Activated T-cell treated with anti-CD3 and anti-CD28 coated beads, Interleukin-2, amount 50 U/mL, for 24 hours (primary cell): ENCODE data around the gene SLC5A6.

Experiments
- DNase-seq: peaks from one replicate; pipeline ENCODE4 v3.0.0-alpha.2; 2020
- H3K27ac Mint-ChIP-seq: 2 replicates; pipeline ENCODE4 v1.8.0; 2020; ENCODE audit warnings: mild to moderate bottlenecking, mixed read lengths
- H3K27me3 Mint-ChIP-seq: 2 replicates; pipeline ENCODE4 v1.8.0; 2020; ENCODE audit warnings: mixed read lengths
- H3K36me3 Mint-ChIP-seq: 2 replicates; pipeline ENCODE4 v1.8.0; 2020; ENCODE audit warnings: low read depth, mixed read lengths
- H3K4me1 Mint-ChIP-seq: 2 replicates; pipeline ENCODE4 v1.8.0; 2020; ENCODE audit warnings: low read depth, mixed read lengths
- H3K4me3 Mint-ChIP-seq: 2 replicates; pipeline ENCODE4 v1.8.0; 2020; ENCODE audit warnings: mild to moderate bottlenecking, moderate library complexity, mixed read lengths
- H3K9me3 Mint-ChIP-seq: 2 replicates; pipeline ENCODE4 v1.8.0; 2020; ENCODE audit warnings: mixed read lengths

SLC5A6 gene

DNA sequence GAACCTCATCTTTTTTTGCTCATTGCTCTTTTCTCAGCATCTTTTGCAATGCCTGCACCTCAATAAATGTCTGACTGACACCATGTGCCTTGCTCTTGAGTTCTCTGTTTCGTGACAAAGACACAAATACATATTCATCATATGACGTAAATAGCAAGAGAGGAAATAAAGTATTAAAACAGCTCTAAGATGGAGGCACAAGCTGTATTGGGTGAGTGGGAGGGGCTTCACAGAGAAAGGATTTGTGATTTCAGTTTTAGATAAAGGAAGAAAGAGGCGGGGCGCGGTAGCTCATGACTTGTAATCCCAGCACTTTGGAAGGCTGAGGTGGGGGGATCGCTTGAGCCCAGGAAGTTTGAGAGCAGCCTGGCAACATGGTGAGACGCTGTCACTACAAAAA is 8.0 kb upstream of the SLC5A6 start:
- Mint-ChIP-seq H3K4me3 (peak overlapping the region; percentile 15), H3K9me3 (no peaks in the 10 kb centered on the region), H3K36me3 (peaks cover 97% of the 10 kb centered on the region), H3K27ac (peak overlapping the region; percentile 55), H3K27me3 (no peaks in the 10 kb centered on the region), H3K4me1 (peaks cover 44% of the 10 kb centered on the region)
- DNase-seq: no peak

DNA sequence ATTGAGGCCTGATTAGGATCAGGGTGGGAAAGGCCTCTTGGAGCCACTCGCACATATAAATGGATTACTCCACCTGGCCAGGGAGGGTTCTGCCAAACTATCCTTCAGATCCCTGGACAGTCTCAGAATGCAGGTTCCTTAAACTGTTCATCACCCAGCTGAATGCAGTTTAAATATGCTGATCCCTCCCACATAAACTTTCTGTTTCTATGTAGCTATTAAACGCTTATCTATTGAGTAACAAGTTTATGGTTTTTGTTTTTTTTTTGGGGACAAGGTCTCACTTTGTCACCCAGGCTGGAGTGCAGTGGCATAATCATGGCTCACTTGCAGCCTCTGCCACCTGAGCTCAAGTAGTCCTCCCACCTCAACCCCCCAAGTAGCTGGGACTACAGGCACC is 7.0 kb upstream of the SLC5A6 start:
- H3K9me3 Mint-ChIP-seq: no peaks in the 10 kb centered on the region
- H3K27ac Mint-ChIP-seq: peak overlapping the region; percentile 98
- no peak for DNase-seq
- H3K4me3 Mint-ChIP-seq: peak overlapping the region; percentile 97
- peaks cover 47% of the 10 kb centered on the region for H3K4me1 Mint-ChIP-seq
- H3K27me3 Mint-ChIP-seq: no peaks in the 10 kb centered on the region
- H3K36me3 Mint-ChIP-seq: peaks cover 97% of the 10 kb centered on the region

GRCh38 chr2:27218614-27219013 is 6.5 kb upstream of the SLC5A6 start:
- peaks cover 95% of the 10 kb centered on the region for H3K36me3 Mint-ChIP-seq

GRCh38 chr2:27217173-27218121 is 5.4 kb upstream of the SLC5A6 start, which contains the start of gene CAD:
TSS of gene CAD (plus strand) at chr2:27217369. CDS start at chr2:27217552, 183 bp downstream.
- peak within 1 kb of the TSS; percentile 97 for H3K4me3 Mint-ChIP-seq
- no peaks in the 10 kb centered on the region for H3K9me3 Mint-ChIP-seq
- no peaks in the 10 kb centered on the region for H3K27me3 Mint-ChIP-seq
- DNase-seq: peak; percentile 95
- peaks cover 59% of the 10 kb centered on the region for H3K4me1 Mint-ChIP-seq
- H3K36me3 Mint-ChIP-seq: peaks cover 95% of the 10 kb centered on the region
- peak within 1 kb of the TSS; percentile 98 for H3K27ac Mint-ChIP-seq

More at GRCh38 chr2:27218614-27219013, 6.5 kb upstream of the SLC5A6 start:
- Mint-ChIP-seq H3K4me3 (peak overlapping the region; percentile 97), H3K27me3 (no peaks in the 10 kb centered on the region), H3K4me1 (peaks cover 51% of the 10 kb centered on the region), H3K9me3 (no peaks in the 10 kb centered on the region), H3K27ac (peak overlapping the region; percentile 98)
- DNase-seq: no peak

DNA sequence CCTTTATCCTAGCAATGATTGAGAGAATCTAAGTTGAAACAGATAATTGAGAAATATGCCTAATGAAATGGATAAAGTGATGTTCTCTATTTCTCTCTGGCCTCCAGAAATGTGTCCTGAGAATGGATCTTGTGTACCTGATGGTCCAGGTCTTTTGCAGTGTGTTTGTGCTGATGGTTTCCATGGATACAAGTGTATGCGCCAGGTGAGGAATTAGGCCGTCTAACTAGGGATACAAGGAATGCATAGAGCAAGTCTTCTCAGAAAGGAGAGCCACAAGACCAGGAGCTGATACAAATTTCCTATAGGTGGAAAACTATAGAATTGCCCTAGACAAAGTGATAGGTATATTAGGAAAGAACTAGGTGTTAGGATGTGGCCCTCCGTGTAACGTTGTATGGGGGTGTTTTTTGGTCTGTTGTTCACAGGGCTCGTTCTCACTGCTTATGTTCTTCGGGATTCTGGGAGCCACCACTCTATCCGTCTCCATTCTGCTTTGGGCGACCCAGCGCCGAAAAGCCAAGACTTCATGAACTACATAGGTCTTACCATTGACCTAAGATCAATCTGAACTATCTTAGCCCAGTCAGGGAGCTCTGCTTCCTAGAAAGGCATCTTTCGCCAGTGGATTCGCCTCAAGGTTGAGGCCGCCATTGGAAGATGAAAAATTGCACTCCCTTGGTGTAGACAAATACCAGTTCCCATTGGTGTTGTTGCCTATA is 4.5 kb upstream of the SLC5A6 start:
- Mint-ChIP-seq H3K36me3 (peaks cover 90% of the 10 kb centered on the region), H3K9me3 (no peaks in the 10 kb centered on the region), H3K27ac (peak overlapping the region; percentile 98), H3K4me1 (peaks cover 59% of the 10 kb centered on the region), H3K4me3 (peak overlapping the region; percentile 97), H3K27me3 (no peaks in the 10 kb centered on the region)
- DNase-seq: no peak

DNA sequence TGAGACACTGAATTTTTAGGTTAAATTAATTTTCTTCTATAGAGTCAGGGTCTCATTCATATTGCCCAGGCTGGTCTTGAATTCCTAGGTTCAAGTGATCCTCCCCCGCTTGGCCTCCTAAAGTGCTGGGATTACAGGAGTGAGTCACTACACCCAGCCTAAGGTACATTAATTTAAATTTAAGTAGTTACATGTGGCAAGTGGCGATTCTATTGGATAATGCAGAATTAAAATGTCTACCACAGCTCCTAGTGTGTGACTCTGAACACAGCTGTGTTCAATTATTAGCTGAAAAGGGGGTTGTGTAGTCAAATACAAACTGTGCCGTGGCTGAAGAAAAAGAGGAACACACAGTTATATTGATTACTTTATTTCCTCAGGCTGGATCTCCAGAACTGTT is 2.9 kb upstream of the SLC5A6 start:
- Mint-ChIP-seq H3K36me3 (peaks cover 83% of the 10 kb centered on the region), H3K27ac (no peak overlapping the region), H3K4me1 (peaks cover 55% of the 10 kb centered on the region), H3K27me3 (no peaks in the 10 kb centered on the region), H3K4me3 (no peak overlapping the region), H3K9me3 (no peaks in the 10 kb centered on the region)
- no peak for DNase-seq

DNA sequence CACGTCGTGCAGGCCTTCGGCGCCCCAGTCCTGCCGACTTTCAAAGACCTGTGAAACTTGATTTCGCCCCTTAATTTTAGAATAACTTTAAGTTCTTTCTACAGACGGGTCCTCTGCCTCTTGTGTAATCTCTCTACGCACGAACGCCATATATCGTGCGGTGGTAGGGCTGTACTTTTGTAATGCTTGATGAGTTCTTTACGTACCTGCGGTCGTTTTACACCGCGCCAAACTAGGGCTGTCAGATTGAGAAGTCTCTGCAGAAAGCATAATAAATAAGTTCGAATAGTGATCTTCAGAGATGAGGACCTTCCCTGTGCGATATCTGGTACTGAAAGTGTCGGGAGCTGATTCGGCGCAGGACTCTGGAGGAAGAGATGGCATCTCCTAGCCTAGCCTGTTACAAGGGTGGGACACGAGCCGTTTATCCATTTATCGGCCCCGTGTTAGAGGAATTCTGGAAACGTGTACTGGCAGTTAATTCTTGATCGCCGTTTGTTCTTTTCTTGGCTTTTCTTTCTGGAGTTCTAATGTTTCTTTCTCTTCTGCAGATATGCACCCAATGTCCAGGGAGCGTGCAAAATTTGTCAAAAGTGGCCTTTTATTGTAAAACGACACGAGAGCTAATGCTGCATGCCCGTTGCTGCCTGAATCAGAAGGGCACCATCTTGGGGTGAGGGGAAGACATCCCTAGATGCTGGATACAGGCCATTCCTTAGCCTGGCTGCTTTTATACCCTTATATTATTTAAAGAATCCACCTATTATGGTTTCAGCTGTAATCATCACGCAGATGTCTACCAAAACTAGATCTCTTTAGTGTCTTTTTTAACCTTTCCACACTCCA is 781 bp upstream of the SLC5A6 start:
- DNase-seq: no peak
- Mint-ChIP-seq H3K36me3 (peaks cover 85% of the 10 kb centered on the region), H3K27me3 (no peaks in the 10 kb centered on the region), H3K4me3 (peak overlapping the region; percentile 100), H3K4me1 (peaks cover 55% of the 10 kb centered on the region), H3K27ac (peak overlapping the region; percentile 99), H3K9me3 (no peaks in the 10 kb centered on the region)

DNA sequence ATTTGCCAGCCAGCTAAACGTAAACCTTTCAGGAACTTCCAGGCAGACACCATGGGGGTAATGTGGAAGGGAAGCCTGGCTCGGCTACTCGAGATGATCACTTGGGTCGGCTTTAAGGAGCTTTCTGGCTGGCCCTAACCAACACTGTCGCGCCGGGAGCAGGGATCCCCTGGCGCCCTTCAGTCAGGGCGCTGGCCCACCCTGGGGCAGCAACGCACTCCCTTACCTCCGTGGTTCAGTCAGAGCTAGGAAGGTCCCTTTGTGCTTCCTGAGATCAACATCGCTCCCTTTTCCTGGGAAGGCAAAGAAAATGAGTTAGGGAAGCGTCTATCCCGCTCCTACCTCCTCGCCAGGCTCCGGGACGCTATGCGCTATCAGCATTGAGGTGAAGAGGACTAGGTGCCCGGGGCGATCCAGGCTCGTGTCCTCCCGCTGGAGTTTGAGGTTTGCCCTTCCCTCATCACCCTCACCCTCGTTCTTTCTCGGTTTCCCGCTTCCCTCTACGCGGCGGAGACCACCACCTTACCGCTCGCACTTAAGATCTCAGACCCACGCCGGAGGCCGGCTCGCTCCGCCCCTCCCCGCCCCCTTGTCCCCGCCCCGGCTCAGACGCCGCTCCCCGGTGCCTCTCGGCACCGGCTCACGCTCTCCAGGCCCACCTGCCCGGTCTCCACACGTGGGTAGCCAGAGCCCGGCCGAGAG is 676 bp downstream of the SLC5A6 start:
- Mint-ChIP-seq H3K27ac (peak overlapping the region; percentile 93), H3K4me3 (peak overlapping the region; percentile 100), H3K9me3 (no peaks in the 10 kb centered on the region), H3K27me3 (no peaks in the 10 kb centered on the region), H3K4me1 (peaks cover 47% of the 10 kb centered on the region), H3K36me3 (peaks cover 85% of the 10 kb centered on the region)
- no peak for DNase-seq

DNA sequence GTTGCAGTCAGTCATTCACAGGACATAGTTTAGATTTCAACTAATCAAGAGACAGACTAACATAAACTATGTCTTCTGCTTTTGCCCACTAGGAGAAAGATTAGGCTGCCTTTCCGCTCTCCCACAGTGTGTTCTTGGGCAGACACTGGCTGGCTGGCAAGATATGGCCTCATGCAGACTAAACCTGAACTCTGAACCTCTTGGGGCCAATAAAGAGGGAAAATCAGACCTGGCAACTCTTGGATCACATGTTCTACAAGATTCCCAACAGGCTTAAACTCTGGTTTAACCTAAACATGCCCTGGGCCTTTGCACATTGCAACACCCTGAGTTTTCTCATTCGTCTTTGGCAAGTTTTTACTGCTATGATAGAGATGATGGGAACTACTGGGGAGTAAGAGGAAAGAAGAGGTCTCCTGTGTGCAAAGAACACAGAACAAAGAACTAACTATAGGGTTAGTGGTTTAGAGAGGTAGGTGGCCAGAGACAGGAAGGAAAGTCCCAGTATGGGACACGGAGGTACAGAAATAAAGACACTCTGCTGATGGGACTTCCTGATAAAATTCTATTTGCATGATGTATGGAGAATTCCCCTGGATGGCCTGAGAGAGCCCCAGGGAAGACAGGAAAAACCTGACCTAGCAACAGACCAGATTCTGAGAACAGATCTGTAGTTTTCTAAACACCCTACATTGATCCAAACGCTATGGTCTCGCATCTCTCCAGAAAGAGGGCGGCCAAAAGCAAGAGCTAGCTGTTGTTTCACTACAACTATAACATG is 2.3 kb downstream of the SLC5A6 start:
- DNase-seq: no peak
- H3K27ac Mint-ChIP-seq: peak overlapping the region; percentile 73
- H3K4me1 Mint-ChIP-seq: peaks cover 39% of the 10 kb centered on the region
- no peaks in the 10 kb centered on the region for H3K27me3 Mint-ChIP-seq
- no peaks in the 10 kb centered on the region for H3K9me3 Mint-ChIP-seq
- peaks cover 85% of the 10 kb centered on the region for H3K36me3 Mint-ChIP-seq
- H3K4me3 Mint-ChIP-seq: peak overlapping the region; percentile 67

DNA sequence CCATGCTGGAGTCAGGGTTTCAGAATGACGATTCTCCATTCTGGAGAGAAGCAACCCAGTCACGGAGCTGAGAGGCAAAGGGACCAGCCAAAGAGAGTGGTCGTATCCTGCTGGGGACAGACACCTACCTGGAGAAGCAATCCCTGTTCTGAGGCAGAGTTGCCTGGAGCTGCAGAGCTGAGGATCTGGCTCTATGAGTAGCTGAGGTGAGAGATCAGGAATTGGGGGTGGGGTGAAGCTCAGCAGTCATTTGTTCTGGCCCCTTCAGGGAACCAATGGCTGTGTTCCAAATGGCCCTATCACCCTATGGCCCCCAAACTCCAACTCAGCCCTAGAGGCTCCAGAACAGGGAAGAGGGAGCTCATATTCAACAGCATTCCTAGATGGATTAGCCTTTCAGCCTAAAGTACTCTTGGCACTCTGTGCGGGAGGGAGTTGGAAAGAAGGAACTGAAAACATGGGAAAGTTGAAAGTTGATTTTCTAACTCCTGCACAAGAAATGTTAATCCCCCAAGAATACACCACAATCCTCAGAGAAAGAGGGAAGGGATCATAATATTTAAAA is 3.5 kb downstream of the SLC5A6 start:
- peak overlapping the region; percentile 7 for H3K27ac Mint-ChIP-seq

GRCh38 chr2:27206346-27206745 is 5.7 kb downstream of the SLC5A6 start:
- peaks cover 24% of the 10 kb centered on the region for H3K4me1 Mint-ChIP-seq
- no peak for DNase-seq
- no peaks in the 10 kb centered on the region for H3K27me3 Mint-ChIP-seq
- H3K4me3 Mint-ChIP-seq: no peak overlapping the region
- H3K27ac Mint-ChIP-seq: no peak overlapping the region
- peaks cover 92% of the 10 kb centered on the region for H3K36me3 Mint-ChIP-seq
- H3K9me3 Mint-ChIP-seq: no peaks in the 10 kb centered on the region

More for the DNA sequence above, 3.5 kb downstream of the SLC5A6 start:
- H3K9me3 Mint-ChIP-seq: no peaks in the 10 kb centered on the region
- H3K4me3 Mint-ChIP-seq: no peak overlapping the region
- no peak for DNase-seq
- no peaks in the 10 kb centered on the region for H3K27me3 Mint-ChIP-seq
- peaks cover 33% of the 10 kb centered on the region for H3K4me1 Mint-ChIP-seq
- peaks cover 87% of the 10 kb centered on the region for H3K36me3 Mint-ChIP-seq

DNA sequence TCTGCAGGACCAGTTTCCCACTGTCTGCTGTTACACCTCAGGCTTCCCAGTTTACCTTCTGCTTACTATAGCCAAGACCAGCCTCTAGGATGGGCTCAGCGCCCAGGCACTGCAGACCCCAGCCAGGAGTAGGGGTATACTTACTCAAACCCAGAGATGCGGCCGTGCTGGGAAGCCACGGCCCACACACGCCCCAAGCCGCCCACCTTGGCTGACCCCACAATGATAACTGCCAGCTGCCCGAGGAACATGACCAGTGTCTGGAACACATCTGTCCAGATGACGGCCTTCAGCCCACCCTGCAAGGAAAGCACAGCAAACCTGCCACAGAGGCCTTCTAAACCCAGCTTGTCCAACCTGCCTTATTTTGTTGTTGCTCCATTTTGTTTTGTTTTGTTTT is 6.9 kb downstream of the SLC5A6 start:
- H3K27ac Mint-ChIP-seq: no peak overlapping the region
- H3K27me3 Mint-ChIP-seq: no peaks in the 10 kb centered on the region
- no peak for DNase-seq
- no peaks in the 10 kb centered on the region for H3K9me3 Mint-ChIP-seq
- H3K4me3 Mint-ChIP-seq: no peak overlapping the region
- H3K36me3 Mint-ChIP-seq: peaks cover 98% of the 10 kb centered on the region
- peaks cover 20% of the 10 kb centered on the region for H3K4me1 Mint-ChIP-seq

DNA sequence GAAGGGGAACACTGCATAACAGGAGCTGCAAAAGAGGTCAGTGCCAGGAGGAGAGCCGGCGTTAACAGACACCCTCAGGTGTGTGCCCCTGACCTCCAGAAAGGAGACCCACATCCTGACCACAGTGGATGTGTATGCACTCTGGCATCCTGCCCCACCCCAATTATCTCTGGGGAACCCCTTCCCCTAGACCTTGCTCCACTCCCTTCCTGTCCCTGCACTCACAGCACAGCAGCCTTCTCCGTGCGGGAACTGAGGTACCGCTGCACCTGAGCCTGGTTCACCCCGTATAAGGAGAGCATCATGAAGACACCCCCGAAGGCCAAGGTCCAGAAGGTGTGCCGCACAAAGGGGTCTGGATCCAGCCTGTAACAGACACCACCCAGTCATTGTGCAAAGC is 7.5 kb downstream of the SLC5A6 start:
- H3K9me3 Mint-ChIP-seq: no peaks in the 10 kb centered on the region
- no peak for DNase-seq
- no peak overlapping the region for H3K4me3 Mint-ChIP-seq
- no peaks in the 10 kb centered on the region for H3K27me3 Mint-ChIP-seq
- peaks cover 14% of the 10 kb centered on the region for H3K4me1 Mint-ChIP-seq
- peak overlapping the region; percentile 24 for H3K27ac Mint-ChIP-seq
- H3K36me3 Mint-ChIP-seq: peaks cover 98% of the 10 kb centered on the region
